Amniotic stem cell (primary cell): ENCODE results near the gene HPS1.

ENCODE experiments used
- DNase-seq: peaks from one replicate; lab custom pipeline; 2025; lab: John Stamatoyannopoulos, UW

Gene HPS1

GRCh38 chr10:98432330-98432729, 14.4 kb downstream of the HPS1 start:
- DNase-seq: no peak

DNA sequence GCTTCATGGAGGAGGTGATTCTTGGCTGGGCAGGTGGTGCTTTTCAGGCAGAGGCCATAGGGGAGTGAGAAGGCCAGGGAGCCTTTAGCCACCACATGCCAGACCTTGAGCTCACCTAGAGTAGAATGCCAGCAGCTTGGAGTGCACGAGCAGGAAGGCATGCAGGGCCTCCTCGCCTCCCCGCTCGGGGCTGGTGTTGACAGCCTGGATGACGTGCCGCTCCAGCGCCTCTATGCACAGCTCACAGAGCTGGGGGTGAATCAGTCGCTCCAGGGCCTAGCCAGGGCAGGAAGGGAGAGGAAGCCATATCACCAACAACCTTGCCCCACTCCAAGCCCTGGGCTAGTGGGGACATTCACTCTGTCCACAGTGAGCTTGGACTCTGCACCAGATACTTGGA, 15.7 kb downstream of the HPS1 start:
- DNase-seq: no peak

- DNase-seq: no peak
Measured at GRCh38 chr10:98430427-98430826, 16.3 kb downstream of the HPS1 start.

GRCh38 chr10:98429320-98430072, 17.2 kb downstream of the HPS1 start:
- DNase-seq: no peak

DNA sequence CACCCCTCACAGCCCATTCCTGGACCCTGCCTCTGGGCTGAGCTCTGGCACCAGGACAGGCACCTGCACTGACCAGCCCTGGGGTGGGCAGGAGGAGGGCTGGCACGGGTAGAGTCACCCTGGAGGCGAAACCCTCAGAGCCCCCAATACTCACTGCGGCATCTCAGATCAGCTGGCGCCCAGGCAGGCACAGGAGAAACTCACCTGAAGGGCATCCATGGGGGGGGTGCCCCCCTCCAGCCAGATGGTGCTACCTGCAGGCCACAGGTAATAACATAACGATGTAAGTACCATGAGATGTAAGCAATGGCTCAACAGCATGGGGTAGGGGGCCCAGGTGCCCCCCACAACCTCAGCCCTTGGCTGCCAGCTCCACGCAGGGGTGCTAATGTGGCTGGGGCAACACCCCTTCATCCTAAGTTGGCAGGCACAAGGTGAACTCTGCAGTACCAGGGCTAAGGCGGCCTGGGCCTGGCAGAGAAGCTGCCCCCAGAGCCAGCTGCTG, 19.7 kb downstream of the HPS1 start:
- DNase-seq: no peak

DNA sequence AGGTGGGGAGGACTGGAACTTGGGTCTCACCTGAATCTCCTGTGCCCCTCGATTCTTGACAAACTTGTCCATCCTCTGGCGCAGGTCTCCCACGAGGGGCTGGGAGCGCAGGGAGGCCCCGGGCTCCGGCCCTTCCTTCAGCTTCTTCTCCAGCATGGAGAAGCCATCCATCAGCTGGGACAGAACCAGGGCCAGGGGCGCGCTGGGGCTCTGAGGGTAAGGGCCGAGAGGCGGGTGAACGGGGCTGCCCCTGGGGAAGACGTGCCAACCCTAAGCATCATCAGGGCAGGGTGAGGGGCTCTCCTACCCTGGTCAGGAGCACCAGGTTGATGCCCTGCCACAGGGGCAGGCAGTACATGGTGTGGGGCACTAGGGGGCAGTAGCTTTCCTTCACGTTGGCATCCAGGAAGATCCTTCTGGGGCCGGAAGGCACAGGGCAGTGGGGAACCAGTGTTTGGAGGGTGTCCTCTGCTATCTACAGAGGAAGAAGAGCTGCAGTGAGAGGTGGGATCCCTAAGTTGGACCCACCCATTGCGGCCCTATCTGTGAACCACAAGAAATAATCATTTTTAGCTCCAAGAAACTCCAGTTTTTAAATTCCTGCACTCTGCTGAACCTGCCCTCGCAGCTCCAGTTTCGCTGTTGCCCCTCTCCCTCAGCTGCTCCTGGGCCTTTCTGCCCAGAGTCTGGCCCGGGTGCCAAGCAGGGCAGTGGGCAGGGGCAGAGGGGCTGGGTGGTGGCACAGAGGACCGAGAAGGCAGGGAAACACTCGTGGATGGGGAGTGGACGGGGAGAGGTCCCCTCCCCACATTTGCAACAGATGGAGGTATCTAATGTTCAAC, 21.0 kb downstream of the HPS1 start:
- DNase-seq: no peak

DNA sequence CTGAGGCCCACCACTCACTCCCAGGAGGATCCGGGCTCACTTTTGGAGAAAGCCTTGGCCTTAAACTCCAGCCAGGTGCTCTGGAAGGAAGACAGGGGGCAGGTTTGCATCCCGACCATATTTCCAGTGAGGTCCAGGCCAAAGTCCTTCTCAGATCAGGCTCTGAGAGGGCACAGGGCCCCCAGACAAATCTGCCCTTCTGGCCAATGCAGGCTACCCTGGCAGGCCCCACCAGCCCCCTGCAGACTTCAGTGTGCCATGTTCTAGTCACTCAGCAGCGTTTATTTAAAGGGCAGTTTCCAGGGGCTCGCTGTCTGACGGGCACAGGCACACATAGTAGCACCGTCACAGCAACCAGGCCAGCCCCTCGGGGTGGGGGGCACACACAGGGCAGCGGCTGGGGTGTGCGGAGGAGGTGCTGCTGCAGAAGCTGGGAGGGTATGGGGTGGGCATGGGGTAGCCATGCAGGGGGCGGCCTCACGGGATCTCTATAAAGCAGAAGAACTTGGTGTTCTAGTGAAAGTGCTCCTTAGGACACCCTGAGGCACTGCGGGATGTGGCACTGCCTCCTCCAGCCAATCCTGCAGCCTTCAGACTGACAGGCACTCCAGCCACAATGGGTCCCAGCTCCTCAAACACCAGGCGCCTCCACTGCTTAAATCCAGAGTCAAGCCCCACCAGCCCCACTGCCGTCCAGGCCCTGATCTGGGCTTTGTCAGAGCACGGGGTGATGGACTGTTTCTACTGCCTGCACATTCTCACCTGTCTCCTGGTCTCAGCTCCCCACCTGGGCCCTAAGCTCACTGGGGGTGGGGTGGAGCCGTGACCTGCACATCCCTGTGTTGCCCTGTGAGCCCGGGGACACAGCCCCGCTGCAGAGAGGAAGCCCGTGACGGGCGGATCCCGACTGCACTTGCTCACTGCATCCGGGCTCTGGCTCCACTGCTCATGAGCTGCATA, 22.2 kb downstream of the HPS1 start:
- no peak for DNase-seq

DNA sequence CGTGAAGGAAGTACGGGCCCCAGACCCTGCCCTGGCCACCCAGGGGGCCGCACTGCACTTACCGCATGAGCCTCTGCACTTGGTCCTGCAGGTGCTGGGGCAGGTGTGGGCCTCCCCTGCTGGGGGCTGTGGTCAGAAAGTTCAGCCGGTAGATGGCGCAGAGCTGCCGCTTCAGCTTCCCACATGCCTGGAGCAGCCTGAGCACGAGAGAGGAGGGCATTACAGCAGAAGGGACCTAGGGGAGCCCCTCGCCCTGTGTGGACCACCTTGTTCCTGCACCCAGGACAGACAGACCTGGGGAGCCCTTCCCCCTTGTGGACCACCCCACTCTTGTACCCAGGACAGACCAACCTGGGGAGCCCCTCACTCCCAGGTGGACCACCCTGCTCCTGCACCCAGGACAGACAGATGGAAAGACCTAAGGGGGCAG, 23.0 kb downstream of the HPS1 start:
- no peak for DNase-seq

GRCh38 chr10:98422182-98422581, 24.6 kb downstream of the HPS1 start:
- no peak for DNase-seq

- DNase-seq: no peak
Measured at GRCh38 chr10:98420786-98421185, 25.9 kb downstream of the HPS1 start.

DNA sequence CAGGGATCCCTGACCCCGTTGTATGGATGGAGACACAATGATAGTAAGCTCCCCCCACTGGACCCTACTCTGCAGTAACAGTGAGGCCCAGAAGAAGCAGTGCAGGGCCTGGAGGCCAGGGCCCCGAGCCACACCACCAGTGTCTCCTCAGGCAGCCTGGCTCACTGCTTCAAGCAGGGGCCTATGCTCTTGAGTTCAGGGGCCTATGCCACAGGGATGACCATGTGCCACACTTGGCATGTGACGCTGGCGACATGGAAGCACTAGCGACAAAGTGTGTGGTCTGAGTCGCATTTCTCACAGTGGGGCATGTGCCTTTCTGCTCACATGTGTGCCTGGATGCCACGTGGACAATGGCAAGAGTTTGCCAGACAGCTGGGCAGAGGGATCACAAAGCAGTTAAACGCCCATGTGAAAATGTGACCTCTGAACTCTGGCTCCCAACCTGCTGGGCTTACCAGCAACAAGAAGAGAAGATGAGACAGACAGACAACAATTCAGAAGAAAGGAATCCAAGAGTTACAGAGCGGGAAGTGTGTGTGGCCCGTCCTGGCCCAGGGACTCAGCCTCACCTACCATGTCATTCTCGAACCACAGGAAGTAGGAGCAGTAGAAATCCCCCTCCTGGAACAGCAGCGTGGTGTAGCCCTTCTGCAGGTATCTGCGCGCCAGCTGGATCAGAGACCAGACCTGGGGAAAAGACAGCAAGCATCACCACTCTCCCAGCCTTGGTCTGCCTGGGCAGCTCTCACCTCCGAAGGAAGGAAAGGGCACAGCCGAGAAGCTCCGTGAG, 27.1 kb downstream of the HPS1 start:
- no peak for DNase-seq

GRCh38 chr10:98418665-98419468, 27.9 kb downstream of the HPS1 start:
- no peak for DNase-seq

DNA sequence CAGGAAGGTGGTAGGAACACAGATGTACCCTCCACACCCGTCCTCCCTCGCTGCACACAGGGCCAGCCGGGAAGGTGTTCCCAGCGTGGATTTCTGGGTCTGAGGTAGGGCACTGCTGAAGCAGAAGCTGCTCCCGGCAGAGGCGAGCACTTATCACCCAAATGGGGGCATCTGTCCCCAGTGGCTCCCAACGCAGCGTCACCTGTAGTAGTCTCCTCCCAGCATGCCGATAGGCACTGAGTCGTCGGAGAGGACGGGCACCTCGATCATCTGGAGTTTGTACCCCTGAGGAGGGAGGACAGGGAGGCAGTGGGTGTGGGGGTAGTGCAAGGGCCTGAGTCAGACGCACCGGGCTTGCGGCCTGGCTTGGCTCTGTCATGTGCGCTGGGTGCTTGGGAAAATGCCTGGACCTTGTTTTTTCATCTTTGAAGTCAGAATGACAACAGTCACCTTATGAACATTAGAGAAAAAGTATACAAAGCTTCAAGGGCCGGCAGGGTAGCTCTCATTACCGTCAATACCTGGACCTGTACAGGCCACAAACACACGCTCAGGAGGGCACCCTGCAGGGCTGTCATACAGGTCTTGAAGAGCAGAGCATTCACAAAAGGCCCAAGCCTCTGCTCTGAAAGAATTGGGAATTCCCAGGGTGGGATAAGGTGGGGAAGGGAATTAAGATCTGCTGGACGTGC, 28.6 kb downstream of the HPS1 start:
- no peak for DNase-seq

- DNase-seq: no peak
Measured at GRCh38 chr10:98417481-98417959, 29.2 kb downstream of the HPS1 start.

DNA sequence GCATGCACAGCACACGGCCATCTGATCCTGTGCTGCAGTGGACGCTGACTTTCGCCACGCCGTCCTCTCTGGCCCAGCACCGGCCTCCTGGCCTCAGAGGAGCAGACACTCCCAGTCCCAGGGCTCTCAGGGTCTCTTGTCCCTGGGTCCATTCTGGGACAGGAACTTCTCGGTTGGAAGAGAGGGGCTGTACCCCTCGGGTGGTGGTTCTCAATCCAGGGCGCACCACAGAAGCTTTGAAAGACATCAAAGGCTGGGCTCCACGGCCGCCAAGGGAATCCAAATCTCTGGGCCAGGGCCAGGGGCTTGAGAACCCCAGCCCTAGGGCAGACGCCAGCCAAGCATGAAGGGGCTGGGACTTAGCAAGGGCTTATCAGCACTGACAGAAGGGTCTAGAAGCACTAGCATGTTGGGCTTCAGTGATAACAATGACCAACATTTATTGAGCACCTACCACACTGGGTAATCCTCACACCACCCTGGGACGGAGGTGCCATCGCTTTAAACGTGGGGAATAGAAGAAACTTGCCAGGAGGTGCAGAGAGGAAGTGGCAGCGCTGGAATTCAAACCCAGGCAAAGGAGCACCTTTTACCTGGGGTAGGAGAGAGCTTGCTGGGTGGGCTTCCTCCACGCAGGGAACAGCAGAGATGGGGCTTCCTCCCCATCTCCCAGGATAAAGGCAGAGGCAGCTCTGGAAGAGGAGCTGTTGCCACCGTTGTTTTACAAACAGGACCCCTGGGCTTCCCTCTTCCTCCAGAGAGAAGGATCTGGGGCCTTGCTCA, 29.9 kb downstream of the HPS1 start:
- DNase-seq: no peak

DNA sequence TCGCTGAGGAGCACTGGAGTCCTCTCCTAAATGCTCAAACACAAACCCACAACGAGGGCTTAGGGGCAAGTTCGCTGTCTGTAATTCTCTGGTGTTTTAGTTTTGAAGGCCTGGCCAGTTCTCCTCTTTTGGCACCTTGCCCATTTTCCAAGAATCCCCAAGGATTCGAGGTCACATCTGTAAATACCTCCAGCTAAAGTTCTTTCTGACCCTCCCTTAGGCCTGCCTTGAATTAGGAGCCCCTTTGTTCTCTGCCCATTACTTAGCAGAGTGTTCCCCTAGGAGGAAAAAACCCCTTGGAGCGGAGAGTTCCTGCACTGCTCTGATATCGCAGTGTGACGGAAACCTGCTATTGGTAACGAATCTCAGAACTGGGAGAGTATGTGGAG, 31.0 kb downstream of the HPS1 start:
- DNase-seq: no peak

DNA sequence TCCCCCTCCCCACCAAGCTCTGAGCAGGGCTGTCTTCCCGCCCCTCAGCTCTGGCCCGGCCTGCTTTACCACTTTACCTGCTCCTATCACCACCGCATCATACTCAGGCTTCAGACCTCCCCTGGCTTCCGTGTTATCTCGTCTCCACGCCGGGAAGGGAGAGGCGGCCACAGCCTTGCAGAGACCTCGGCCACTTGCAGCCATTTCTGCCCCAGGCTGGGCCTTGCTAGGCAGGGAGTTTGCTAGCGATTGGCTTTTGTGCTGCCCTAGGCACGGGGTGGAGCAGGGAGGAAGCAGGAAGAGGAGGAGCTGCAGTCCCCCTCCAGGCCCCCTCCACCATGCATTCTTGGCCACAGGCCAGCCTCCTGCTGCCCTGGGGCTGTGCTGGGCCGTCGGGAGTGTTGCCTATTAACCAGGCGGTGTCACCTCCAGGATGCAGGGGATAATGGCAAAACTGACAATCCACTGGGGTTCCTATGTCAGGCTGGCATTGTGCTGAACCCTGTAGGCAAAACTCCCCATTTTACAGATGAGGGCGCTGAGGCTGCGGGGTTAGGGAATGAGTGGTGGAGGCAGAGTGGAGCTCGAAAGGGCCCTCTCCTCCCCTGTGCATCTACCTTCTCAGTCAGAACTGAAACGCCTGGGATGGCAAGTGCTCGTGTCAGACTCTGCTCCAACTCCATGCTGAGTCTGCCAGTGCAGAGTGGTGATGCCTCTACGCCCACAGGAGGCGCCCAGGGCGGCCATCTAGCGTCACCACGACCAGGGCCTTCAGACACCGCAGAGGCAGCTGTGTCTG, 31.6 kb downstream of the HPS1 start, which contains the start of gene PYROXD2:
PYROXD2 (minus strand) TSS at position 251 of the 799 bp plus-strand sequence; CDS start at position 204, 47 bp downstream.
- peak; percentile 64 for DNase-seq

- DNase-seq: no peak
Measured at GRCh38 chr10:98414578-98414931, 32.2 kb downstream of the HPS1 start.
